ENCODE data around the gene DENND5A. TPM values are rescaled to one million over a fixed set of nuclear protein-coding genes. Genes with fewer than 3 reads are reported as not detected.
A peak's percentile ranks its signal among the peaks of the same experiment; 100 is the strongest.

DENND5A gene
- total RNA-seq, 1 donor from 2014 or later, result 156 TPM

DNA sequence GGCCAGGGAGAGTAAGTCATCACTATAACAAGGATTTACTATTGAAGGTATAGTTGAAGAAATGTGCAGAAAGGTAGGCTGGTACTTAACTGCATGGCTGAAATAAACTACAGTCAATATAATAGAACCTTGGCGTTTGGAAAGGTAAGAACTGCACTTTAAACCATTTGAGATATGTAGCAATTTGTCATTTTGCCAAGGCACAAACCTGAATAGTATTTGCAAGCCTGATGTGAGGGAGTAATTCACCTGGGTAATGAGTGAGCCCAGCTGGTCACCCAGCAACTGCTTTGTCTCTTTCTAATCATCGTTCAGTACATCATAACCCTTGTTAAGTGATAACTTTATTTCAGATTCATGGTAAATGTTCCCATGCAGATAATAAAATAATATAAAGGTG lies 111.5 kb downstream of the DENND5A start:
- Mint-ChIP-seq H3K9me3 (ENCODE audit: unreplicated experiment) (no peaks in the 10 kb centered on the region), H3K4me1 (ENCODE audit: low read depth, unreplicated experiment) (peaks cover 15% of the 10 kb centered on the region), H3K27ac (ENCODE audit: unreplicated experiment) (no peak overlapping the region), H3K27me3 (ENCODE audit: low read depth, unreplicated experiment) (no peaks in the 10 kb centered on the region), H3K36me3 (ENCODE audit: low read depth, unreplicated experiment) (peaks cover 21% of the 10 kb centered on the region), H3K4me3 (ENCODE audit: unreplicated experiment) (no peak overlapping the region)
- no peak overlapping the region for H3K27ac ChIP-seq (ENCODE audit: low read depth, low read length)
- no peak overlapping the region for H3K4me3 ChIP-seq (ENCODE audit: insufficient read depth, low read depth, low read length)
- H3K4me1 ChIP-seq (ENCODE audit: insufficient read depth, low read length), result peaks cover 8% of the 10 kb centered on the region
- no peak for FAIRE-seq
- peaks cover 30% of the 10 kb centered on the region for H3K36me3 ChIP-seq (ENCODE audit: insufficient read depth, low read length)
- H3K79me2 ChIP-seq (ENCODE audit: insufficient read depth, low read length), result no peaks in the 10 kb centered on the region
- H3K9ac ChIP-seq (ENCODE audit: low read length), result no peak overlapping the region
- TF ChIP-seq CTCF (IDR thresholded peaks at IDR 0.05; ENCODE audit: insufficient read depth, low read depth, low read length) (no peak), EZH2 (IDR thresholded peaks at IDR 0.05; ENCODE audit: insufficient read depth, low read length) (no peak)
- H2AFZ ChIP-seq (ENCODE audit: low read depth, low read length), result no peak overlapping the region
- no peaks in the 10 kb centered on the region for H3K27me3 ChIP-seq (ENCODE audit: insufficient read depth, low read length)
- DNase-seq (ENCODE audit: low read depth), result no peak
- H3K9me3 ChIP-seq (ENCODE audit: insufficient read depth, low read depth, low read length), result no peaks in the 10 kb centered on the region
- H3K4me2 ChIP-seq (ENCODE audit: low read length), result no peak overlapping the region
- H4K20me1 ChIP-seq (ENCODE audit: insufficient read depth, low read length), result no peaks in the 10 kb centered on the region

DNA sequence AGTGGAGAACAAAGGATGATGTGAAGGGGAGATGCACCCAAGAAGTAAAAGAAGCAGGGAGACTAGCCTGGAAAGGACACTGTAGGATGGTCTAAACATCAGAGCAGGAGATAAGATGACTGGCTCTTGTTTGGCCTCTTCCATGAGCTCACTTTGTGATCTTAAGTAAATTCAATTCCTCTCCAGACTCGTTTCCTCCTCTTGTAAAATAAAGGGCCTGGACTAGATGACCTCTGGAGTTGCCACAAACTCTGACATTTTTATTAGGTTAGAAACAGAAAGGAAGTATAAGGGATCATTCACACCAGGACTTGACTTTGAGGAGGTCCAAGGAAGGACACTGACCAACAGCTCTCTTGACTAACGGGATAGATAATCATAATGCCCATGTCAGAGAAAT lies 113.5 kb downstream of the DENND5A start:
- H3K9me3 ChIP-seq (ENCODE audit: insufficient read depth, low read depth, low read length), result no peaks in the 10 kb centered on the region
- H3K4me3 Mint-ChIP-seq (ENCODE audit: unreplicated experiment), result no peak overlapping the region
- no peaks in the 10 kb centered on the region for H3K27me3 Mint-ChIP-seq (ENCODE audit: low read depth, unreplicated experiment)
- H3K9me3 Mint-ChIP-seq (ENCODE audit: unreplicated experiment), result no peaks in the 10 kb centered on the region
- DNase-seq (ENCODE audit: low read depth), result no peak
- no peaks in the 10 kb centered on the region for H3K79me2 ChIP-seq (ENCODE audit: insufficient read depth, low read length)
- no peaks in the 10 kb centered on the region for H3K27me3 ChIP-seq (ENCODE audit: insufficient read depth, low read length)
- peaks cover 39% of the 10 kb centered on the region for H3K36me3 ChIP-seq (ENCODE audit: insufficient read depth, low read length)
- no peak for FAIRE-seq
- peaks cover 29% of the 10 kb centered on the region for H3K4me1 Mint-ChIP-seq (ENCODE audit: low read depth, unreplicated experiment)
- H4K20me1 ChIP-seq (ENCODE audit: insufficient read depth, low read length), result no peaks in the 10 kb centered on the region
- no peak overlapping the region for H3K9ac ChIP-seq (ENCODE audit: low read length)
- no peak for TF ChIP-seq EZH2 (IDR thresholded peaks at IDR 0.05; ENCODE audit: insufficient read depth, low read length)
- no peak for TF ChIP-seq CTCF (IDR thresholded peaks at IDR 0.05; ENCODE audit: insufficient read depth, low read depth, low read length)
- no peak overlapping the region for H3K4me2 ChIP-seq (ENCODE audit: low read length)
- peaks cover 7% of the 10 kb centered on the region for H3K4me1 ChIP-seq (ENCODE audit: insufficient read depth, low read length)
- H3K4me3 ChIP-seq (ENCODE audit: insufficient read depth, low read depth, low read length), result no peak overlapping the region
- no peak overlapping the region for H3K27ac ChIP-seq (ENCODE audit: low read depth, low read length)
- peaks cover 35% of the 10 kb centered on the region for H3K36me3 Mint-ChIP-seq (ENCODE audit: low read depth, unreplicated experiment)
- H2AFZ ChIP-seq (ENCODE audit: low read depth, low read length), result no peak overlapping the region
- H3K27ac Mint-ChIP-seq (ENCODE audit: unreplicated experiment), result no peak overlapping the region

DNA sequence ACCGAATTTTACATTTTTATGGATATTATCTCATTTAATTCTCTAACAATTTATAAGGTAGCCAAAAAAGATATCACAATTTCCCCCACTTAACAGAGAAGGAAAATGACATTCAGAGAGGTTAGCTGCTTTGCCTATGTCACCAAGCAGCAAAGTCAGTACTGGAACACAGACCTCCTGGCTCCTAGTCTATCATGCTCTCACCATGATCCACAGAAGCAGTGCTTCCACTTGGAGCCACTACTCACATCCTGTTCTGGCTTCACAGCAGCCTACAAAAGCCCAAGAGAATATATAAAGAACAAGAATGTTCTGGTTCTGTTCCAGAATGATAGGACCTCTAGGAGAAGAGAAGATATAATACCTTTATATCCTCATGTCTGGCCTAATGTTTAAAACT lies 114.2 kb downstream of the DENND5A start:
- peak overlapping the region; percentile 45 for H3K27ac ChIP-seq (ENCODE audit: low read depth, low read length)
- no peak overlapping the region for H3K27ac Mint-ChIP-seq (ENCODE audit: unreplicated experiment)
- no peak overlapping the region for H3K4me3 ChIP-seq (ENCODE audit: insufficient read depth, low read depth, low read length)
- peaks cover 43% of the 10 kb centered on the region for H3K36me3 ChIP-seq (ENCODE audit: insufficient read depth, low read length)
- no peak for FAIRE-seq
- TF ChIP-seq CTCF (IDR thresholded peaks at IDR 0.05; ENCODE audit: insufficient read depth, low read depth, low read length) (no peak), EZH2 (IDR thresholded peaks at IDR 0.05; ENCODE audit: insufficient read depth, low read length) (no peak)
- no peaks in the 10 kb centered on the region for H3K27me3 ChIP-seq (ENCODE audit: insufficient read depth, low read length)
- H3K36me3 Mint-ChIP-seq (ENCODE audit: low read depth, unreplicated experiment), result peaks cover 41% of the 10 kb centered on the region
- no peaks in the 10 kb centered on the region for H3K9me3 Mint-ChIP-seq (ENCODE audit: unreplicated experiment)
- no peaks in the 10 kb centered on the region for H4K20me1 ChIP-seq (ENCODE audit: insufficient read depth, low read length)
- H3K4me1 Mint-ChIP-seq (ENCODE audit: low read depth, unreplicated experiment), result peaks cover 29% of the 10 kb centered on the region
- H3K4me1 ChIP-seq (ENCODE audit: insufficient read depth, low read length), result peaks cover 7% of the 10 kb centered on the region
- no peak for DNase-seq (ENCODE audit: low read depth)
- no peak overlapping the region for H3K9ac ChIP-seq (ENCODE audit: low read length)
- H3K79me2 ChIP-seq (ENCODE audit: insufficient read depth, low read length), result no peaks in the 10 kb centered on the region
- no peak overlapping the region for H3K4me3 Mint-ChIP-seq (ENCODE audit: unreplicated experiment)
- no peaks in the 10 kb centered on the region for H3K27me3 Mint-ChIP-seq (ENCODE audit: low read depth, unreplicated experiment)
- no peaks in the 10 kb centered on the region for H3K9me3 ChIP-seq (ENCODE audit: insufficient read depth, low read depth, low read length)
- no peak overlapping the region for H2AFZ ChIP-seq (ENCODE audit: low read depth, low read length)
- peak overlapping the region; percentile 2 for H3K4me2 ChIP-seq (ENCODE audit: low read length)
